Measurements from ENCODE around the gene TSSK3.

- TF ChIP-seq CTCF (conservative IDR thresholded peaks at IDR 0.05; ENCODE audit: low read length): no peak
- TF ChIP-seq EZH2phosphoT487 (IDR thresholded peaks at IDR 0.05; ENCODE audit: borderline replicate concordance): no peak
Observed at GRCh38 chr1:32327204-32327603, 35.1 kb upstream of the TSSK3 start.
